H1 (cell line): ENCODE data around the gene CIAO2A. TPM values are rescaled to one million over a fixed set of nuclear protein-coding genes. Genes with fewer than 3 reads are reported as not detected.

Experiments
- CTCF ChIA-PET: fragments of 300-600 bp; sonication (Branson Sonifier 250); formaldehyde crosslinking; loops from one replicate; lab custom pipeline; 2021; ENCODE audit not compliant: partially characterized antibody; lab: Charles Lee
- POLR2A ChIA-PET: fragments of 300-600 bp; sonication (Branson Sonifier 250); formaldehyde crosslinking; loops from one replicate; lab custom pipeline; 2021; ENCODE audit warnings: inconsistent platforms; ENCODE audit not compliant: partially characterized antibody; lab: Charles Lee
- DNase-seq, 2 experiments: peaks; one replicate each; pipeline versions ENCODE4 v3.0.0 to v3.0.0-alpha.2; 2010 to 2022; ENCODE audit warnings: low spot score in 2 of 2, low read depth in 1 of 2, mixed read lengths in 1 of 2
- FAIRE-seq: peaks from 2 replicates; lab custom pipeline; 2011; peaks lifted over from hg19 to GRCh38; lab: Jason Lieb, UNC
- H2AFZ ChIP-seq: 2 replicates; pipeline ENCODE4 v1.8.1; 2012; ENCODE audit warnings: low read length, inconsistent platforms
- H2AK5ac ChIP-seq: 2 replicates; pipeline ENCODE4 v1.6.1; 2013; ENCODE audit warnings: low read depth, low read length
- H2BK120ac ChIP-seq: replicated peaks from 2 replicates; pipeline ENCODE3; 2013; ENCODE audit warnings: low read depth, low read length, inconsistent platforms
- H2BK12ac ChIP-seq: 2 replicates; pipeline ENCODE4 v1.6.1; 2013; ENCODE audit warnings: low read depth, low read length
- H2BK15ac ChIP-seq: 2 replicates; pipeline ENCODE4 v1.6.1; 2013; ENCODE audit warnings: low read length
- H2BK20ac ChIP-seq: 2 replicates; pipeline ENCODE4 v1.6.1; 2013; ENCODE audit warnings: low read length
- H2BK5ac ChIP-seq: 2 replicates; pipeline ENCODE4 v1.6.1; 2013; ENCODE audit warnings: low read depth, low read length
- H3K14ac ChIP-seq: 2 replicates; pipeline ENCODE4 v1.6.1; 2013; ENCODE audit warnings: inconsistent platforms; ENCODE audit not compliant: insufficient read length
- H3K18ac ChIP-seq: 2 replicates; pipeline ENCODE4 v1.6.1; 2013; ENCODE audit warnings: low read length; ENCODE audit errors: extremely low read depth
- H3K23ac ChIP-seq: 2 replicates; pipeline ENCODE4 v1.6.1; 2013; ENCODE audit warnings: inconsistent platforms; ENCODE audit not compliant: insufficient read length
- H3K23me2 ChIP-seq: 2 replicates; pipeline ENCODE4 v1.6.1; 2013; ENCODE audit warnings: low read depth, low read length
- H3K27ac ChIP-seq: 2 replicates; pipeline ENCODE4 v1.6.1; 2011; ENCODE audit warnings: low read depth, low read length, inconsistent platforms
- H3K27me3 ChIP-seq, 4 experiments: replicated peaks in 1 of 4; 1 replicate in 1 of 4; 2 replicates in 3 of 4; pipeline versions ENCODE4 v1.6.1 to v1.8.1; 2011 to 2013; ENCODE audit warnings: low read length in 3 of 4, mild to moderate bottlenecking in 3 of 4, inconsistent platforms in 2 of 4, mixed read lengths in 2 of 4, moderate library complexity in 1 of 4; ENCODE audit not compliant: control insufficient read depth in 3 of 4, insufficient read depth in 3 of 4; ENCODE audit errors: extremely low read depth in 1 of 4
- H3K36me3 ChIP-seq, 4 experiments: 2 replicates each; pipeline versions ENCODE4 v1.6.1 to v1.8.1; 2011 to 2013; ENCODE audit warnings: mild to moderate bottlenecking in 4 of 4, low read length in 3 of 4, moderate library complexity in 2 of 4, control low read depth in 1 of 4, inconsistent platforms in 1 of 4; ENCODE audit not compliant: insufficient read depth in 4 of 4, control insufficient read depth in 2 of 4
- H3K4ac ChIP-seq: replicated peaks from 2 replicates; pipeline ENCODE3; 2013; ENCODE audit warnings: low read length, low read depth, mixed read lengths, inconsistent platforms; ENCODE audit not compliant: insufficient read length
- H3K4me1 ChIP-seq, 4 experiments: replicated peaks in 1 of 4; 1 replicate in 1 of 4; 2 replicates in 3 of 4; pipeline versions ENCODE4 v1.6.1 to v1.8.1; 2011 to 2013; ENCODE audit warnings: low read length in 3 of 4, inconsistent platforms in 2 of 4, mixed read lengths in 1 of 4; ENCODE audit not compliant: insufficient read depth in 4 of 4, control insufficient read depth in 3 of 4
- H3K4me2 ChIP-seq, 2 experiments: 2 replicates each; pipeline versions ENCODE4 v1.6.1 to v1.8.1; 2011 to 2013; ENCODE audit warnings: low read depth in 2 of 2, low read length in 2 of 2, control low read depth in 1 of 2, inconsistent platforms in 1 of 2, mild to moderate bottlenecking in 1 of 2; ENCODE audit not compliant: insufficient read depth in 1 of 2
- H3K4me3 ChIP-seq, 4 experiments: fragments of 200-600, 300-600 bp in 1 of 4; sonication (generic), shearing (Covaris generic), sonication (Bioruptor Twin) in 1 of 4; 2 replicates each; pipeline versions ENCODE4 v1.5.1 to v1.8.1; 2011 to 2016; ENCODE audit warnings: low read length in 4 of 4, low read depth in 3 of 4, control low read depth in 2 of 4, inconsistent platforms in 2 of 4, mild to moderate bottlenecking in 2 of 4, mixed read lengths in 1 of 4, moderate library complexity in 1 of 4; ENCODE audit not compliant: insufficient read depth in 2 of 4; ENCODE audit errors: extremely low read depth in 1 of 4
- H3K56ac ChIP-seq: replicated peaks from 2 replicates; pipeline ENCODE3; 2013; ENCODE audit warnings: low read depth, mild to moderate bottlenecking, mixed read lengths, low read length, inconsistent platforms; ENCODE audit not compliant: insufficient read length
- H3K79me1 ChIP-seq: 2 replicates; pipeline ENCODE4 v1.6.1; 2013; ENCODE audit warnings: low read depth, low read length, control low read depth
- H3K79me2 ChIP-seq, 2 experiments: 2 replicates each; pipeline versions ENCODE4 v1.6.1 to v1.8.1; 2012 to 2013; ENCODE audit warnings: low read length in 2 of 2, mild to moderate bottlenecking in 2 of 2, inconsistent platforms in 1 of 2; ENCODE audit not compliant: insufficient read depth in 2 of 2, control insufficient read depth in 1 of 2
- H3K9ac ChIP-seq, 4 experiments: replicated peaks in 1 of 4; 1 replicate in 1 of 4; 2 replicates in 3 of 4; pipeline versions ENCODE4 v1.6.1 to v1.8.1; 2011 to 2013; ENCODE audit warnings: low read depth in 3 of 4, low read length in 3 of 4, control low read depth in 2 of 4, mild to moderate bottlenecking in 2 of 4, moderate library complexity in 2 of 4, inconsistent platforms in 1 of 4; ENCODE audit errors: extremely low read depth in 1 of 4
- H3K9me3 ChIP-seq, 2 experiments: 2 replicates each; pipeline versions ENCODE4 v1.6.1 to v1.8.1; 2012 to 2013; ENCODE audit warnings: mild to moderate bottlenecking in 2 of 2, moderate library complexity in 2 of 2, control low read depth in 1 of 2, inconsistent platforms in 1 of 2, low read depth in 1 of 2, low read length in 1 of 2, mixed read lengths in 1 of 2; ENCODE audit not compliant: insufficient read depth in 2 of 2
- H4K20me1 ChIP-seq, 2 experiments: replicated peaks in 1 of 2; 2 replicates each; pipeline versions ENCODE3 to v1.8.1; 2011 to 2013; ENCODE audit warnings: inconsistent platforms in 2 of 2, low read length in 2 of 2, mild to moderate bottlenecking in 1 of 2; ENCODE audit not compliant: insufficient read depth in 2 of 2, control insufficient read depth in 1 of 2
- H4K5ac ChIP-seq: 2 replicates; pipeline ENCODE4 v1.6.1; 2013; ENCODE audit warnings: low read length, low read depth, mixed read lengths, inconsistent platforms; ENCODE audit not compliant: insufficient read length
- H4K8ac ChIP-seq: 2 replicates; pipeline ENCODE4 v1.8.0; 2013; ENCODE audit warnings: mild to moderate bottlenecking, moderate library complexity, low read length, inconsistent platforms; ENCODE audit not compliant: insufficient read depth; ENCODE audit errors: extremely low read depth
- H4K91ac ChIP-seq: replicated peaks from 2 replicates; pipeline ENCODE3; 2013; ENCODE audit warnings: low read length, mixed read lengths, inconsistent platforms; ENCODE audit not compliant: insufficient read length
- ATF2 ChIP-seq: IDR thresholded peaks from 2 replicates; pipeline ENCODE4 v1.6.1; 2012; ENCODE audit warnings: low read length, inconsistent platforms
- CBX8 ChIP-seq: fragments of 300-800, 300-1000 bp; sonication (generic); IDR thresholded peaks from 2 replicates; pipeline ENCODE4 v1.7.1; 2016; ENCODE audit warnings: low read depth, low read length, borderline replicate concordance
- CEBPB ChIP-seq: IDR thresholded peaks from 2 replicates; pipeline ENCODE4 v1.6.1; 2012; ENCODE audit warnings: low read depth, low read length
- CTBP2 ChIP-seq: IDR thresholded peaks from 2 replicates; pipeline ENCODE4 v1.7.0; 2011; ENCODE audit warnings: borderline replicate concordance, mild to moderate bottlenecking, moderate library complexity, mixed read lengths, low read length; ENCODE audit not compliant: insufficient read depth, insufficient read length
- HDAC6 ChIP-seq: IDR thresholded peaks from one replicate; pipeline ENCODE4 v1.7.1; 2012; ENCODE audit warnings: low read depth, mild to moderate bottlenecking, inconsistent platforms, low read length, moderate library complexity
- PHF8 ChIP-seq: fragments of 200-600 bp; sonication (generic); conservative IDR thresholded peaks from 2 replicates; pipeline ENCODE4 v1.7.1; 2012; ENCODE audit warnings: low read depth, mild to moderate bottlenecking, inconsistent platforms, low read length, moderate library complexity
- POLR2A ChIP-seq, 2 experiments: IDR thresholded peaks; 1 replicate in 1 of 2; 2 replicates in 1 of 2; pipeline ENCODE4 v1.6.1; 2011; ENCODE audit warnings: low read depth in 2 of 2, low read length in 2 of 2, mild to moderate bottlenecking in 2 of 2; ENCODE audit errors: control extremely low read depth in 1 of 2
- SIN3A ChIP-seq, 2 experiments: IDR thresholded peaks in 1 of 2; conservative IDR thresholded peaks in 1 of 2; 2 replicates each; pipeline ENCODE4 v1.6.1; 2011 to 2012; ENCODE audit warnings: low read length in 2 of 2, improper control_type of control experiment in 1 of 2, low read depth in 1 of 2, mild to moderate bottlenecking in 1 of 2
- SIRT6 ChIP-seq: IDR thresholded peaks from one replicate; pipeline ENCODE4 v1.7.1; 2012; ENCODE audit warnings: low read length, inconsistent platforms
- SIX5 ChIP-seq: IDR thresholded peaks from 2 replicates; pipeline ENCODE4 v1.6.1; 2011; ENCODE audit warnings: mild to moderate bottlenecking, low read depth, low read length
- SP2 ChIP-seq: IDR thresholded peaks from 2 replicates; pipeline ENCODE4 v1.6.1; 2012; ENCODE audit warnings: mild to moderate bottlenecking, low read length, inconsistent platforms
- SP4 ChIP-seq: IDR thresholded peaks from 2 replicates; pipeline ENCODE4 v1.6.1; 2012; ENCODE audit warnings: low read length, inconsistent platforms
- SUZ12 ChIP-seq: fragments of 200-600 bp; sonication (generic); IDR thresholded peaks from 2 replicates; pipeline ENCODE4 v1.6.1; 2012; ENCODE audit warnings: mild to moderate bottlenecking, inconsistent platforms, low read length, moderate library complexity, mixed read lengths
- TCF12 ChIP-seq: IDR thresholded peaks from 2 replicates; pipeline ENCODE4 v1.6.1; 2011; ENCODE audit warnings: low read depth, mild to moderate bottlenecking, low read length
- WGBS, 2 experiments: shearing (Covaris generic) in 1 of 2; methylation state at CpG; one replicate each; pipeline versions ENCODE4 v1.1.6 to v1.1.7; 2013 to 2015; ENCODE audit warnings: low lambda C conversion rate in 2 of 2, mixed read lengths in 2 of 2, inconsistent platforms in 1 of 2, low coverage in 1 of 2, missing lambda C conversion rate in 1 of 2; ENCODE audit not compliant: insufficient replicate concordance in 2 of 2, insufficient coverage in 1 of 2, insufficient read length in 1 of 2; ENCODE audit errors: extremely low coverage in 1 of 2, missing lambda C conversion rate in 1 of 2; 5-methylcytosine and 5-hydroxymethylcytosine counted together
- polyA plus RNA-seq, 7 experiments: library from polyadenylated mRNA; depleted of rRNA in 3 of 7; stranded (reverse) in 5 of 7; unstranded in 2 of 7; fragments of >200 nt in 5 of 7; fragments of 200-250 nt in 2 of 7; gene quantifications; 1 replicate in 5 of 7; 2 replicates in 1 of 7; 4 replicates in 1 of 7; pipeline versions ENCODE4 v1.2.1 to v1.2.3, GENCODE V29; 2011 to 2013; ENCODE audit warnings: missing spikeins in 2 of 7, mixed read lengths in 2 of 7
- total RNA-seq: library from RNA; stranded (reverse); fragmentation: NEBNext Ultra II Directional; extraction: Animal tissue kit (Norgen Biotek cat#: 25700); gene quantifications from 2 replicates; pipeline ENCODE4 v1.2.1, GENCODE V29; 2021

CIAO2A gene
- total and polyA plus RNA-seq, 2 of the 8 experiments (the other 6 are each of a cell fraction or from before 2014, with no cell fraction given) = 76.4 to 86.5 TPM

GRCh38 chr15:64095431-64095794, 1.8 kb upstream of the CIAO2A start:
- TF ChIP-seq SP4 (no peak), CBX8 (no peak), TCF12 (no peak), ATF2 (no peak), SIX5 (no peak), SUZ12 (no peak), POLR2A (IDR thresholded peaks at IDR 0.05; ENCODE audit: control extremely low read depth in 1 of 2, low read depth in 2 of 2, low read length in 2 of 2) (no peak), SIRT6 (no peak), SP2 (no peak), SIN3A (conservative IDR thresholded peaks at IDR 0.05 in 1 of 2, IDR thresholded peaks at IDR 0.05 in 1 of 2; ENCODE audit: low read depth in 1 of 2, low read length in 2 of 2) (no peak), PHF8 (no peak), HDAC6 (no peak), CTBP2 (no peak), CEBPB (no peak)
- Histone ChIP-seq H3K79me1 (peaks cover 2% of the 10 kb centered on the region; the same call in 1 of the 2 replicates), H3K9me3 (no peaks in the 10 kb centered on the region), H2BK5ac (no peak overlapping the region), H4K5ac (no peak overlapping the region), H2AFZ (peak overlapping the region; percentile 64; the same call in 1 of the 2 replicates), H3K4me3 (peak overlapping the region; percentile 83 to 92 (median 86)), H3K4ac (no peak overlapping the region), H3K56ac (no peak overlapping the region), H3K79me2 (peaks cover 0 to 55% of the 10 kb centered on the region in 2 experiments; a peak in 2 of 4 replicates), H3K14ac (no peak overlapping the region), H4K91ac (no peak overlapping the region), H2BK20ac (no peak overlapping the region), H3K27me3 (no peaks in the 10 kb centered on the region), H3K36me3 (no peaks in the 10 kb centered on the region), H3K4me1 (peaks cover 2 to 6% (median 4%) of the 10 kb centered on the region in 4 experiments), H3K18ac (peak overlapping the region; percentile 52; the same call in 1 of the 2 replicates), H2BK12ac (no peak overlapping the region), H3K27ac (no peak overlapping the region), H3K23ac (no peak overlapping the region), H2BK120ac (no peak overlapping the region), H3K4me2 (peak overlapping the region; percentile 92 to 95), H3K23me2 (peaks cover 12% of the 10 kb centered on the region), H4K8ac (no peak overlapping the region), H2AK5ac (no peak overlapping the region), H3K9ac (no peak overlapping the region), H4K20me1 (peaks cover 0 to 2% of the 10 kb centered on the region in 2 experiments), H2BK15ac (no peak overlapping the region)
- ChIA-PET CTCF (no interaction called here), POLR2A (interaction anchor here (1.0 kb wide), 1 partner anchor 16 kb away, joined by 3 read pairs; no protein-coding TSS in a partner anchor)
- FAIRE-seq (no peak), DNase-seq (no peak)
- WGBS, 2 experiments = 49% methylated on average over 4 of the region's 4 CpGs; no CpG with 5 or more reads in 1 of the 2 experiments
